ENCODE data around the gene TTLL11. TPM values are rescaled to one million over a fixed set of nuclear protein-coding genes. Genes with fewer than 3 reads are reported as not detected.

Gene TTLL11
- polyA plus RNA-seq, 1 donor (not counting 4 experiments of a cell fraction or from before 2014, with no cell fraction given): 8.0 TPM

GRCh38 chr9:121927636-121928035, 165.5 kb downstream of the TTLL11 start:
- Histone ChIP-seq H3K27me3 (ENCODE audit: control insufficient read depth, extremely low read depth, insufficient read depth, low read length) (no peaks in the 10 kb centered on the region), H3K4me1 (ENCODE audit: control insufficient read depth, extremely low read depth, insufficient read depth, low read length) (no peaks in the 10 kb centered on the region), H3K4me2 (ENCODE audit: control insufficient read depth, extremely low read depth, insufficient read depth, low read depth, low read length) (no peak overlapping the region), H4K20me1 (ENCODE audit: control insufficient read depth, extremely low read depth, insufficient read depth, low read length) (peaks cover 6% of the 10 kb centered on the region), H3K9ac (ENCODE audit: control insufficient read depth, extremely low read depth, insufficient read depth, low read length) (no peak overlapping the region), H3K9me1 (ENCODE audit: control insufficient read depth, extremely low read depth, insufficient read depth, low read length) (peaks cover 2% of the 10 kb centered on the region), H3K79me2 (ENCODE audit: control insufficient read depth, insufficient read depth, low read length) (peaks cover 4% of the 10 kb centered on the region), H3K36me3 (ENCODE audit: control insufficient read depth in 2 of 2, extremely low read depth in 1 of 2, insufficient read depth in 2 of 2, low read length in 2 of 2) (peaks cover 6 to 26% of the 10 kb centered on the region in 2 experiments), H3K27ac (ENCODE audit: control insufficient read depth, insufficient read depth, low read length) (no peak overlapping the region), H3K9me3 (ENCODE audit: control insufficient read depth, low read depth, low read length) (no peaks in the 10 kb centered on the region), H2AFZ (ENCODE audit: control insufficient read depth, low read length) (no peak overlapping the region), H3K4me3 (ENCODE audit: control insufficient read depth in 2 of 3, extremely low read depth in 1 of 3, insufficient read depth in 2 of 3, low read depth in 1 of 3, low read length in 3 of 3) (no peak overlapping the region)
- TF ChIP-seq CTCF (optimal IDR thresholded peaks at IDR 0.05 in 1 of 3, IDR thresholded peaks at IDR 0.05 in 1 of 3, conservative IDR thresholded peaks at IDR 0.05 in 1 of 3; ENCODE audit: extremely low read depth in 1 of 3, insufficient read depth in 2 of 3, low read length in 3 of 3) (no peak), EZH2 (IDR thresholded peaks at IDR 0.05; ENCODE audit: low read length) (no peak)
- dilution Hi-C loops (cut with MboI; ENCODE audit: extremely low pct_ligation_motif_present, low sequenced_read_pairs): no loop called here
- no peak for FAIRE-seq
- DNase-seq (ENCODE audit: low read depth, low spot score): no peak

GRCh38 chr9:121927081-121927480, 166.0 kb downstream of the TTLL11 start:
- TF ChIP-seq EZH2 (IDR thresholded peaks at IDR 0.05; ENCODE audit: low read length): no peak
- no peak for TF ChIP-seq CTCF (optimal IDR thresholded peaks at IDR 0.05 in 1 of 3, IDR thresholded peaks at IDR 0.05 in 1 of 3, conservative IDR thresholded peaks at IDR 0.05 in 1 of 3; ENCODE audit: extremely low read depth in 1 of 3, insufficient read depth in 2 of 3, low read length in 3 of 3)
- Histone ChIP-seq H4K20me1 (ENCODE audit: control insufficient read depth, extremely low read depth, insufficient read depth, low read length) (peaks cover 6% of the 10 kb centered on the region), H3K9ac (ENCODE audit: control insufficient read depth, extremely low read depth, insufficient read depth, low read length) (no peak overlapping the region), H3K4me2 (ENCODE audit: control insufficient read depth, extremely low read depth, insufficient read depth, low read depth, low read length) (no peak overlapping the region), H3K9me3 (ENCODE audit: control insufficient read depth, low read depth, low read length) (no peaks in the 10 kb centered on the region), H3K4me3 (ENCODE audit: control insufficient read depth in 2 of 3, extremely low read depth in 1 of 3, insufficient read depth in 2 of 3, low read depth in 1 of 3, low read length in 3 of 3) (no peak overlapping the region), H3K9me1 (ENCODE audit: control insufficient read depth, extremely low read depth, insufficient read depth, low read length) (peaks cover 2% of the 10 kb centered on the region), H3K4me1 (ENCODE audit: control insufficient read depth, extremely low read depth, insufficient read depth, low read length) (no peaks in the 10 kb centered on the region), H2AFZ (ENCODE audit: control insufficient read depth, low read length) (no peak overlapping the region), H3K27ac (ENCODE audit: control insufficient read depth, insufficient read depth, low read length) (no peak overlapping the region), H3K36me3 (ENCODE audit: control insufficient read depth in 2 of 2, extremely low read depth in 1 of 2, insufficient read depth in 2 of 2, low read length in 2 of 2) (peaks cover 6 to 26% of the 10 kb centered on the region in 2 experiments), H3K27me3 (ENCODE audit: control insufficient read depth, extremely low read depth, insufficient read depth, low read length) (no peaks in the 10 kb centered on the region), H3K79me2 (ENCODE audit: control insufficient read depth, insufficient read depth, low read length) (peaks cover 3% of the 10 kb centered on the region)
- DNase-seq (ENCODE audit: low read depth, low spot score): no peak
- no peak for FAIRE-seq
- dilution Hi-C loops (cut with MboI; ENCODE audit: extremely low pct_ligation_motif_present, low sequenced_read_pairs): no loop called here

Measured in keratinocyte (primary cell).